Measurements from ENCODE around the gene TICAM2.

DNA sequence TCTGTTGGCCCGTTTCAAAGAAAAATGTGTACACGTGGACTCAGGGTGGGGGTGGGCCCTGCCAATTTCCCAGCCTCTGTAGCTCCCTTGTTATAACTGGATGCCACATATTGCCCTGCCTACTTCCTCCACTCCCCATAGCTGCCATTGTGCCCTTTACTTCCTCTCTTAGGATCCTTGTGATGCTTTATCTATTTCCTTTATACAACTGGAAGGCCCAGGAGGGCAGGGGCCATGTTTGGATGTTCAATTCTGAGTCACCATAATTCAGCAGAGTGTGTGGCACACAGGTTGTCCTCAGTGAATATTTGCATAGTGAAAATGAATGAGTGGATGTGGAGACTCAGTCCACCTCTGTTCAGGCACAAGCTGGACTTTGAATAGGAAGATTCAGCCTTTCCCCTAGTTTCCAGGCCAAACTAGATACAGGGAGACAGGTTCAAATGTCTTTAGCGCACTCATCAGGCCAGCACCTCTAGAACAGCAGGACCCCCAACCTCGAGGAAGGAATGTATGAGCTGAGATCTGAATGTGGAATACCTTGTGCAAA is 47.1 kb downstream of the TICAM2 start:
- TF ChIP-seq EZH2phosphoT487 (IDR thresholded peaks at IDR 0.05; ENCODE audit: low read length) (no peak), CTCF (IDR thresholded peaks at IDR 0.05; ENCODE audit: low read length) (no peak)

All from MM.1S (cell line).